MCF 10A (cell line): ENCODE data around the gene TICAM1. TPM values are rescaled to one million over a fixed set of nuclear protein-coding genes. Genes with fewer than 3 reads are reported as not detected.
A peak's percentile ranks its signal among the peaks of the same experiment; 100 is the strongest.
"Not testable (repeated sequence)": the region's sequence is repeated elsewhere in the genome, so short reads cannot be mapped to it uniquely, and the experiment has no call there.

Experiments used
- BruUV-seq: library from RNA; stranded (reverse); fragments of 400-500 nt; replicated peaks from 2 replicates; lab custom pipeline; 2021; lab: Mats Ljungman, UMichigan
- CTCF ChIA-PET: fragments of 300-600 bp; sonication (Branson Sonifier 250); formaldehyde crosslinking; extraction: SDS; loops from one replicate; lab custom pipeline; 2021; ENCODE audit warnings: antibody characterized with exemption, inconsistent platforms; lab: Yijun Ruan, JAX
- POLR2A ChIA-PET: fragments of 300-600, 350-650 bp; sonication (Branson Sonifier 250); formaldehyde crosslinking; extraction: SDS; loops from one replicate; lab custom pipeline; 2020; ENCODE audit warnings: antibody characterized with exemption, inconsistent platforms; lab: Yijun Ruan, JAX
- DNase-seq: peaks from one replicate; pipeline ENCODE4 v3.0.0-alpha.2; 2018; ENCODE audit not compliant: unreplicated experiment
- H3K27ac Mint-ChIP-seq: one replicate; pipeline ENCODE4 v1.8.0; 2022; ENCODE audit warnings: mild to moderate bottlenecking, low read depth, mixed read lengths; ENCODE audit not compliant: unreplicated experiment
- H3K27me3 Mint-ChIP-seq: one replicate; pipeline ENCODE4 v1.8.0; 2022; ENCODE audit warnings: mixed read lengths; ENCODE audit not compliant: insufficient read depth, unreplicated experiment
- H3K36me3 Mint-ChIP-seq: one replicate; pipeline ENCODE4 v1.8.0; 2022; ENCODE audit warnings: mild to moderate bottlenecking, moderate library complexity, mixed read lengths; ENCODE audit not compliant: insufficient read depth, unreplicated experiment
- H3K4me1 Mint-ChIP-seq: one replicate; pipeline ENCODE4 v1.8.0; 2022; ENCODE audit warnings: mixed read lengths; ENCODE audit not compliant: insufficient read depth, unreplicated experiment
- H3K4me3 Mint-ChIP-seq: one replicate; pipeline ENCODE4 v1.8.0; 2022; ENCODE audit warnings: mild to moderate bottlenecking, moderate library complexity, mixed read lengths; ENCODE audit not compliant: unreplicated experiment
- H3K9me3 Mint-ChIP-seq: one replicate; pipeline ENCODE4 v1.8.0; 2022; ENCODE audit warnings: mixed read lengths; ENCODE audit not compliant: unreplicated experiment
- CTCF ChIP-seq: fragments of 200-600 bp; IDR thresholded peaks from one replicate; pipeline ENCODE4 v1.8.0; 2022; ENCODE audit warnings: antibody characterized with exemption, mild to moderate bottlenecking; ENCODE audit not compliant: unreplicated experiment
- intact Hi-C: fragments of 100-400 bp; cut with micrococcal nuclease; formaldehyde crosslinking; loops from 2 replicates; pipeline ENCODE4 v1.14.1; 2022
- total RNA-seq: library from RNA; stranded (reverse); gene quantifications from 2 replicates; pipeline ENCODE4 v1.2.3, GENCODE V29; 2022

TICAM1 gene
- total RNA-seq, 1 experiment from 2014 or later, result 25.6 TPM

GRCh38 chr19:4866595-4867424, 35.3 kb upstream of the TICAM1 start:
- H3K4me3 Mint-ChIP-seq, result peak overlapping the region; percentile 80
- DNase-seq, result peak; percentile 55
- no peak for TF ChIP-seq CTCF
- intact Hi-C loops, result loop anchor here (5.0 kb wide), 1 partner anchor 55 kb away; no protein-coding TSS in a partner anchor
- ChIA-PET CTCF (interaction anchor here (0.6 to 9.6 kb wide), 9 partner anchors 13 to 273 kb away, joined by 3 to 93 read pairs (median 4); no protein-coding TSS in a partner anchor), POLR2A (interaction anchor here (0.5 to 8.9 kb wide), 21 partner anchors 8 to 1650 kb away, joined by 3 to 98 read pairs (median 5); partner anchors contain the start of genes DPP9, KDM4B, SAFB and SAFB2)
- TSS peak; percentile 76 for BruUV-seq
- peak overlapping the region; percentile 90 for H3K27ac Mint-ChIP-seq
- no peaks in the 10 kb centered on the region for H3K9me3 Mint-ChIP-seq
- no peaks in the 10 kb centered on the region for H3K27me3 Mint-ChIP-seq
- peaks cover 37% of the 10 kb centered on the region for H3K36me3 Mint-ChIP-seq
- H3K4me1 Mint-ChIP-seq, result peaks cover 10% of the 10 kb centered on the region

GRCh38 chr19:4861147-4861546, 29.6 kb upstream of the TICAM1 start:
- ChIA-PET POLR2A (no interaction called here), CTCF (interaction anchor here (0.5 to 0.9 kb wide), 3 partner anchors 29 to 170 kb away, joined by 3 to 4 read pairs (median 3); partner anchors contain the start of gene TICAM1)
- no peaks in the 10 kb centered on the region for H3K4me1 Mint-ChIP-seq
- H3K27ac Mint-ChIP-seq, result no peak overlapping the region
- H3K36me3 Mint-ChIP-seq, result peaks cover 89% of the 10 kb centered on the region
- no peak for DNase-seq
- BruUV-seq, result no TSS peak
- H3K4me3 Mint-ChIP-seq, result no peak overlapping the region
- no peak for TF ChIP-seq CTCF
- no peaks in the 10 kb centered on the region for H3K9me3 Mint-ChIP-seq
- H3K27me3 Mint-ChIP-seq, result no peaks in the 10 kb centered on the region
- intact Hi-C loops, result no loop called here

- POLR2A ChIA-PET, result interaction anchor here (0.7 kb wide), 1 partner anchor 9 kb away, joined by 4 read pairs; no protein-coding TSS in a partner anchor
- Mint-ChIP-seq H3K36me3 (peaks cover 95% of the 10 kb centered on the region), H3K27ac (no peak overlapping the region), H3K9me3 (no peaks in the 10 kb centered on the region), H3K4me3 (no peak overlapping the region), H3K4me1 (no peaks in the 10 kb centered on the region), H3K27me3 (no peaks in the 10 kb centered on the region)
- intact Hi-C loops, result no loop called here
- CTCF ChIA-PET, result interaction anchor here (0.5 to 1.3 kb wide), 3 partner anchors 10 to 111 kb away, joined by 3 to 5 read pairs (median 3); no protein-coding TSS in a partner anchor
- DNase-seq, result no peak
- no peak for TF ChIP-seq CTCF
- no TSS peak for BruUV-seq
Measured at GRCh38 chr19:4859697-4860096, 28.2 kb upstream of the TICAM1 start.

GRCh38 chr19:4856468-4856867, 25.0 kb upstream of the TICAM1 start:
- DNase-seq, H3K4me1 Mint-ChIP-seq, H3K9me3 Mint-ChIP-seq, H3K27me3 Mint-ChIP-seq, intact Hi-C loops, BruUV-seq, H3K27ac Mint-ChIP-seq, POLR2A ChIA-PET, H3K4me3 Mint-ChIP-seq: not testable (repeated sequence)
- peaks cover 93% of the 10 kb centered on the region for H3K36me3 Mint-ChIP-seq
- CTCF ChIA-PET, result interaction anchor here (0.7 to 3.4 kb wide), 2 partner anchors 47 to 50 kb away, joined by 5 to 16 read pairs; no protein-coding TSS in a partner anchor

- DNase-seq, intact Hi-C loops: not testable (repeated sequence)
Measured at GRCh38 chr19:4853506-4853905, 22.0 kb upstream of the TICAM1 start.

More at GRCh38 chr19:4853506-4853905, 22.0 kb upstream of the TICAM1 start:
- ChIA-PET POLR2A (interaction anchor here (0.6 kb wide), 2 partner anchors 18 to 53 kb away, joined by 3 to 6 read pairs; no protein-coding TSS in a partner anchor), CTCF (interaction anchor here (0.6 to 5.4 kb wide), 4 partner anchors 13 to 43 kb away, joined by 3 to 106 read pairs (median 6); no protein-coding TSS in a partner anchor)
- not testable (repeated sequence) for BruUV-seq, H3K27ac Mint-ChIP-seq, H3K4me1 Mint-ChIP-seq, H3K27me3 Mint-ChIP-seq, H3K9me3 Mint-ChIP-seq, H3K4me3 Mint-ChIP-seq
- H3K36me3 Mint-ChIP-seq, result peaks cover 85% of the 10 kb centered on the region
